AG09319 (cell line): ENCODE results near the gene HSPG2.
"Not testable (repeated sequence)": the region's sequence is repeated elsewhere in the genome, so short reads cannot be mapped to it uniquely, and the experiment has no call there.

Experiments
- DNase-seq: peaks from one replicate; pipeline ENCODE4 v3.0.0-alpha.2; 2010; ENCODE audit warnings: low read depth; ENCODE audit errors: extremely low read depth
- CTCF ChIP-seq: IDR thresholded peaks from 2 replicates; pipeline ENCODE4 v1.5.1; 2011; ENCODE audit warnings: low read depth, mild to moderate bottlenecking, inconsistent platforms, low read length, moderate library complexity

The HSPG2 gene

GRCh38 chr1:21937034-21937371 is at the start of gene HSPG2:
TSS of gene HSPG2 (minus strand) at chr1:21937310. CDS start at chr1:21937217, 93 bp downstream.
- DNase-seq, result no peak
- TF ChIP-seq CTCF, result no peak

GRCh38 chr1:21986386-21986785 is 49.3 kb upstream of the HSPG2 start:
- DNase-seq, result not testable (repeated sequence)

GRCh38 chr1:21985893-21986292 is 48.8 kb upstream of the HSPG2 start:
- DNase-seq, result not testable (repeated sequence)

GRCh38 chr1:21983539-21983938 is 46.4 kb upstream of the HSPG2 start:
- DNase-seq, result not testable (repeated sequence)

- not testable (repeated sequence) for DNase-seq
Measured at GRCh38 chr1:21982122-21982521, 45.0 kb upstream of the HSPG2 start.

- DNase-seq, result not testable (repeated sequence)
Measured at GRCh38 chr1:21981253-21981652, 44.1 kb upstream of the HSPG2 start.

- not testable (repeated sequence) for DNase-seq
Measured at GRCh38 chr1:21980515-21981220, 43.6 kb upstream of the HSPG2 start.

GRCh38 chr1:21978209-21978608 is 41.1 kb upstream of the HSPG2 start:
- not testable (repeated sequence) for DNase-seq

- DNase-seq, result not testable (repeated sequence)
Measured at GRCh38 chr1:21976703-21977239, 39.7 kb upstream of the HSPG2 start, which contains the start of gene CELA3B. TSS of gene CELA3B (plus strand) at chr1:21977022. CDS start at chr1:21977040, 18 bp downstream.

- not testable (repeated sequence) for DNase-seq
Measured at GRCh38 chr1:21975296-21975695, 38.2 kb upstream of the HSPG2 start.

GRCh38 chr1:21974699-21975098 is 37.6 kb upstream of the HSPG2 start:
- DNase-seq, result not testable (repeated sequence)

GRCh38 chr1:21973948-21974347 is 36.8 kb upstream of the HSPG2 start:
- DNase-seq, result not testable (repeated sequence)

- not testable (repeated sequence) for DNase-seq
Measured at GRCh38 chr1:21972973-21973441, 35.9 kb upstream of the HSPG2 start.

GRCh38 chr1:21970523-21970922 is 33.4 kb upstream of the HSPG2 start:
- not testable (repeated sequence) for DNase-seq

GRCh38 chr1:21969066-21969465 is 32.0 kb upstream of the HSPG2 start:
- DNase-seq, result not testable (repeated sequence)

GRCh38 chr1:21967216-21967615 is 30.1 kb upstream of the HSPG2 start:
- not testable (repeated sequence) for DNase-seq
